Effector memory CD8-positive, alpha-beta T cell (primary cell): ENCODE measurements around the gene NAPA.
A peak's percentile ranks its signal among the peaks of the same experiment; 100 is the strongest.

ENCODE experiments used
- ATAC-seq: fragments of 150-1000 bp; cut with Tn5 transposase; replicated peaks from 2 replicates; pipeline ENCODE4 v1.10.0; 2021; ENCODE audit warnings: mild to moderate bottlenecking, moderate library complexity
- DNase-seq, 3 experiments: peaks; one replicate each; pipeline ENCODE4 v3.0.0; 2021
- H3K27ac Mint-ChIP-seq, 2 donors: one replicate each; pipeline ENCODE4 v1.8.0; 2022; ENCODE audit warnings: mild to moderate bottlenecking in 2 of 2, mixed read lengths in 2 of 2, moderate library complexity in 2 of 2
- H3K27me3 Mint-ChIP-seq, 2 donors: one replicate each; pipeline ENCODE4 v1.8.0; 2022; ENCODE audit warnings: mixed read lengths in 2 of 2
- H3K36me3 Mint-ChIP-seq: one replicate; pipeline ENCODE4 v1.8.0; 2022; ENCODE audit warnings: mild to moderate bottlenecking, moderate library complexity, mixed read lengths; ENCODE audit not compliant: insufficient read depth
- H3K4me1 Mint-ChIP-seq, 2 donors: one replicate each; pipeline ENCODE4 v1.8.0; 2022; ENCODE audit warnings: low read depth in 2 of 2, mixed read lengths in 2 of 2
- H3K4me3 Mint-ChIP-seq, 2 donors: one replicate each; pipeline ENCODE4 v1.8.0; 2022; ENCODE audit warnings: mild to moderate bottlenecking in 2 of 2, mixed read lengths in 2 of 2, moderate library complexity in 2 of 2
- H3K9me3 Mint-ChIP-seq, 2 donors: one replicate each; pipeline ENCODE4 v1.8.0; 2022; ENCODE audit warnings: mixed read lengths in 2 of 2
- total RNA-seq, 9 experiments: gene quantifications; one replicate each; lab custom pipeline; 2026; lab: John Stamatoyannopoulos, UW

NAPA gene
- 41.3 to 125 (median 51.1) reads per million in 9 experiments for total RNA-seq

DNA sequence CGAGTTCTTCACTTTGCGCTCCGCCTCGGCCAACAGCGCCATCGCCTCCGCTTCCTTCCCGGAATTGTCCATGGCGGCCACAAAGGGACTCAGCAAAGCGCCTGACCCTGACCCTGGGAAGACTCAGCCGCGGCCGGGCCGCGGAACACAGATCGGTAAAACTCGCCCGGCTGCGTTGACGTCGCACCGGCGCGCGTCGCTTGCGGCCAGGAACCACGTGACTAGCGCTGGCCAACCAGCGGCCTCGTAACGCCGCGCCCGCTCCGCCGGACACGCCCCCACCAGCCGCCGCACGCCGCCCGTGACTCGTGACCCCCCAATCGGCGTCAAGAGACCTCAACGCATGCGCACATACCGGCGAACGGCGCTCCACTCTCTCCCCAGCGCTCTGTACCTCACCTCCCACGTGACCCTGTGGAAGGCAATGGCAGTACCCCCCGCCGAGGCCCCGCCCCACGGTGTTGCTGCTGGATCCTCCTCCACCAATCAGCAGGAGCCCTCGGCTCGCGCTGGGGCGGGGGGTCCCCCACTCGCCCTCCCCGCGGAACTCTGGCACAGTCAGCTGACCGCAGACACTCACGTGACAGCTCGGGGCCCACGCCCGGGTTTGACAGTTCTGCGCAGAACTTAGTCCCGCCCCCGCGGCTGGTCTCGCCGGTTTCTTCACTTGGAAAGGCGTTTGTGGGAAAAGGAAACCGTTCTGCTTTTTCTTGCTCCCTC is at the start of gene NAPA:
NAPA (minus strand) TSS at position 195 of the 720 bp plus-strand sequence; CDS start at position 72, 123 bp downstream.
- Mint-ChIP-seq H3K27me3 (no peaks in the 10 kb centered on the region), H3K4me1 (peaks cover 70 to 88% of the 10 kb centered on the region in 2 donors), H3K9me3 (no peaks in the 10 kb centered on the region), H3K27ac (peak within 1 kb of the TSS; percentile 99 to 100), H3K4me3 (peak within 1 kb of the TSS; percentile 99), H3K36me3 (peaks cover 54% of the 10 kb centered on the region)
- DNase-seq (peak; percentile 100), ATAC-seq (peak; percentile 86)

DNA sequence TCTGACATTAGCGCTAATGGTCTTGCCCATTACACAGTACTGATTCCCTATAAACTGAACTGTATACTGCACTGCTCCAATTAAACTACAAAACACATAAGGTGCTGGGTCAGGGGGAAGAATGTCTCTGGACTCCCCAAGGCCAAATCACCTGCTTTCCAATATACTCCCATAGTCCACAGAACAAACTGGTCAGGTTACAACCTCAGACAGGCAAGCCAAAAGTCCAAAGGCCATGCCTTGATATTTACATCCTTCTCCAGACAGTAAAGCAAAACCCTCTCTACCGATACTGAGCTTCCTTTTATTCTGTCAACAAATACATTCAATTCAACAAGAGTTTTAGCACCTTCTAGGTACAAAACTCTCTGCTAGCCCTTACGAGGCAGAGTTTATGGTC is 49.2 kb upstream of the NAPA start:
- H3K4me3 Mint-ChIP-seq, result no peak overlapping the region
- H3K4me1 Mint-ChIP-seq, result peaks cover 3 to 4% of the 10 kb centered on the region in 2 donors
- no peak overlapping the region for H3K27ac Mint-ChIP-seq
- H3K27me3 Mint-ChIP-seq, result no peaks in the 10 kb centered on the region
- no peak for DNase-seq
- no peak for ATAC-seq
- no peaks in the 10 kb centered on the region for H3K9me3 Mint-ChIP-seq
- H3K36me3 Mint-ChIP-seq, result peaks cover 3% of the 10 kb centered on the region

DNA sequence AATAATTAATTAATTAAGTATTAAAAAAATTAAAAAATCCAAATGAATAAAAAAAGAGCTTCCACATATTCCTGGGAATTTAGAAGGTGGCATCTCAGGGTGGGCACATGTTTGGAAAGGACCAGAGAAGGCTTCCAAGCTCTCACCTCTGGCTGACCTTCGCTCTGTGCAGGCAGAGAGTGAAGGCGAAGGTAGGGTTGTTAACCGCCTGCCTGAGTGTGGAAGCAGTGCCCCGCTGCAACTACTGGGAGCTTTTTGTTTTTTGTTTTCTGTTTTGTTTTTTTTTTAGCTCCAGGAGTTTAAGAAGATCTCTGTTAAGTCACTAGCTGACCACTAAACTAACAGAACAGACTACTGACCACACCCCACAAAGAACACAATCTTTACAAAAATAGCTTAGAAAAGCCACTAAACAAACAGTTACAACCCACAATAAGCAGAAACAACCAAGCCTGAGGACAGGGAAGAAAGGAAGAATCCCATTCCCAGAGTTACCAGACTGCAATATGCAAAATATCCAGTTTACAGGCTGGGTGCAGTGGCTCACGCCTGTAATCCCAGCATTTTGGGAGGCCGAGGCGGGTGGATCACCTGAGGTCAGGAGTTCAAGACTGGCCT is 46.7 kb upstream of the NAPA start:
- H3K27me3 Mint-ChIP-seq, result no peaks in the 10 kb centered on the region
- peaks cover 3 to 4% of the 10 kb centered on the region in 2 donors for H3K4me1 Mint-ChIP-seq
- ATAC-seq, result no peak
- DNase-seq, result no peak
- H3K4me3 Mint-ChIP-seq, result no peak overlapping the region
- H3K9me3 Mint-ChIP-seq, result no peaks in the 10 kb centered on the region
- peaks cover 3% of the 10 kb centered on the region for H3K36me3 Mint-ChIP-seq
- no peak overlapping the region for H3K27ac Mint-ChIP-seq

DNA sequence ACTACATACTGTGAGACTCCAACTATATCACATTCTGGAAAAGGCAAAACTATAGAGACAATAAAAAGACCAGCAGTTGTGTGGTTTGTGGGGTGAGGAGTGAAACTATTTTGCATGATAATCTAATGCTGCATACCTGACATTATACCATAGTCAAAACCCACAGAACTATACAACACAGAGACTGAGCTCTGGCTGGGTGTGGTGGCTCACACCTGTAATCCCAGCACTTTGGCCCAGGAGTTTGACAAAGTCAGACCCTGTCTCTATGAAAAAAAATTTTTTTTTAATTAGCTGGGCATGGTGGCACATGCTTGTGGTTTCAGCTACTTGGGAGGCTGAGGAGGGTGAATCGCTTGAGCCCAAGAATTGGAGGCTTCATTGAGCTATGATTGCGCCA is 46.1 kb upstream of the NAPA start:
- peaks cover 3% of the 10 kb centered on the region for H3K36me3 Mint-ChIP-seq
- DNase-seq, result no peak
- no peaks in the 10 kb centered on the region for H3K9me3 Mint-ChIP-seq
- peak overlapping the region in 1 of 2 donors; percentile 11 for H3K27ac Mint-ChIP-seq
- peaks cover 3 to 4% of the 10 kb centered on the region in 2 donors for H3K4me1 Mint-ChIP-seq
- H3K27me3 Mint-ChIP-seq, result no peaks in the 10 kb centered on the region
- H3K4me3 Mint-ChIP-seq, result no peak overlapping the region
- ATAC-seq, result no peak

DNA sequence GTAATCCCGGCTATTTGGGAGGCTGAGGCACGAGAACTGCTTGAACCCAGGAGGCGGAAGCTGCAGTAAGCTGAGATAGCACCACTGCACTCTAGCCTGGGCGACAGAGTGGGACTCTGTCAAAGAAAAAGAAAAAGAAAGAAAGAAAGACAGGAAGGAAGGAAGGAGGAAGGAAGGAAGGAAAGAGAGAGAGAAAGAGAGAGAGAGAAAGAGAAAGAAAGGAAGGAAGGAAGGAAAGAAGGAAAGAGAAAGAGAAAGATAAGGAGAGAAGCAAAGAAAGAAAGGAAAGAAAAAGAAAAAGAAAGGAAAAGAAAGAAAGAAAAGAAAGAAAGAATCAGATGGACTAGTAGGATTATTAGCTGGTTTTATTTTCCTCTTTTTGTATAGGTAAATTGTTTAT is 35.3 kb upstream of the NAPA start:
- Mint-ChIP-seq H3K27me3 (no peaks in the 10 kb centered on the region), H3K4me3 (no peak overlapping the region), H3K9me3 (no peaks in the 10 kb centered on the region), H3K36me3 (peaks cover 3% of the 10 kb centered on the region), H3K27ac (peak overlapping the region in 1 of 2 donors; percentile 28), H3K4me1 (no peaks in the 10 kb centered on the region)
- ATAC-seq, result no peak
- DNase-seq, result no peak

DNA sequence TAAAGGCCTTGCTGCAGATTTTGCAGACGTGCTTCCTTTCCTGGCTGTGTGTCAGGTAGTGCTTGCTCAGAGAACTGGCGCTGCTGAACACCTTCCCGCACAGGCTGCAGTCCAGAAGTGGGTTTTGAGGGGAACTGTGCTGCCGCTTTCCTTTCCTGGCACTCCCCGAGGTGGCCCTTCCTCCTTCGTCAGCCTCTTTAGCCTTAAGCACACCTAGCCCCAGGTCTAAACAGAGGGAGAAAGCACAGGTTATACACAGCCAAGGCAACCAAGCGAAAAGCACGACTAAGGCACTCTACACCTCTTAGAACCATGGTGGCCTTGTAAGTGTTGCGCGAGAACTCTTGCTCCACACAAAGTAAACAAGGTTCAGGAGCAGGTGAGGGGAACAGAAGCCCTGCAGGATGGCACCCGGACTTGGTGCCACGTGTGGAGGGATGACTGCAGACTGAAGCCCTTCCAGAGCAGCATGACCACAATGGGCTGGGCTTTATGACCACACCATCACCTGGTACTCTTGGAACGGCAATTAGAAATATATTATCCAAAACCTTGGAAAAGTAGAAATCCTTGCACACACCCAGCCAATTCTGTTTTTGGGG is 34.5 kb upstream of the NAPA start:
- no peak for ATAC-seq
- Mint-ChIP-seq H3K4me3 (no peak overlapping the region), H3K27ac (no peak overlapping the region), H3K36me3 (peaks cover 3% of the 10 kb centered on the region), H3K9me3 (no peaks in the 10 kb centered on the region), H3K4me1 (no peaks in the 10 kb centered on the region), H3K27me3 (no peaks in the 10 kb centered on the region)
- DNase-seq, result no peak

DNA sequence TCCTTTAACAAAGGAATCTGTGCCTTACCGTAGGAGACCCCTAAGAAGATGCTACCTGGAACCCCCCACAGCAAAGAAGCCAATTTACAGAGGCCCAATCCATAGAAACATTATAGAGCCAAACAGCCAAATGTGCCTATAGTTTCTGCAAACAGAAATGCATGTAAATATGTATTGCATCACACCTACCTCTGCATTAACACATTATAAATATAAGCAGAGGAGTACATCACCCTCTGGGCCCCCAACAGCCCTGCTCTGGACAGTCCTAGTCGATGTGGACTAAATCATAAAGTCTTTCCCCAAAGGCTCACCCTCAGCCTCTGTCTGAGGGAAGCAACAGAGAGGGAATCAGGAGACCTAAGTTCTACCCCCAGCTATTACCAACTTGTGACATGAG is 32.3 kb upstream of the NAPA start:
- peaks cover 2% of the 10 kb centered on the region in 2 donors for H3K4me1 Mint-ChIP-seq
- DNase-seq (no peak), ATAC-seq (no peak)
- peaks cover 3% of the 10 kb centered on the region for H3K36me3 Mint-ChIP-seq
- no peak overlapping the region for H3K4me3 Mint-ChIP-seq
- no peaks in the 10 kb centered on the region for H3K27me3 Mint-ChIP-seq
- H3K9me3 Mint-ChIP-seq, result no peaks in the 10 kb centered on the region
- H3K27ac Mint-ChIP-seq, result no peak overlapping the region

DNA sequence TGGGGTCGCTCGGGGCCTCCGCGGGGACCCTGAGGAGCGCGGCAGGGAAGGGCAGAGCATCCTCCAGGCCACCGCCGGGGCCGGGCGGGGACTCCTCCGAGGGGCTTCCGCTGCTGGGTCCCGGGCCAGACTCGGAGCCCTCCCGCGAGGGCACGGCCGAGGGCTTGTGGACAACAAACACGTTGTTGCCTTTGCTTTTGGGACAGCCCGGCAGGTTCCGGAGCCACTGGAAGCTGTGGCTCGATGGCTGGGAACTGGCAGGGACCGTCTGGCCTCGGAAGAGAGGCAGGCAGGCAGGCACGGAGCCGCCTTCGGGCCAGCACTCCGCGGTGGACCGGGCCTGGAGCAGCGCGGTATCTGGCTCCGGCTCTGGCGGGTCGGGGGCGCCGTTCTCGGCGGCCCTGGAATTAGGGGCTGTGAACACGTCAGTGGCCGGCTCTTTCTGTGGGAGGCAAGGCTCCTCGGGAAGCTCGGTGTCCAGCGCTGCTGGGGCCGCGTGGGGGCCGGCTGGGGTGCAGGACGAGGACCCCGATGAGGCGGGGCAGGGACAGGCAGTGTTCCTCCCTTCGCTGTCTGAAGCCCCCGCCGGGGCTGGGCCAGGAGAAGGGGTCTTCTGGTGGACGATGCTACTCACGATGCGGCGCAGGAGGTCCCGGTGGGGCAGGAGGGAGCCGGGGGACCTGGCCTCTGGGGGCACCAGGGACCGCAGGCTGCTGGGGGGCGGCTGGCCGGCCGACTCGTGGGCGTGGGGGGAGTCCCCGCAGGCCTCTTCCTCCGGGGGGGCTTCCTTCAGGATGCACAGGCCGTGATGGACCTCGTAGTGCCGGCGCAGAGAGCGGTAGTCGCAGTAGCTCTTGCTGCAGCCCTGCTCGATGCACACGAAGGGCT is 30.4 kb upstream of the NAPA start:
- H3K27ac Mint-ChIP-seq, result no peak overlapping the region
- ATAC-seq, result no peak
- no peak for DNase-seq
- no peaks in the 10 kb centered on the region for H3K9me3 Mint-ChIP-seq
- H3K4me1 Mint-ChIP-seq, result peaks cover 14 to 18% of the 10 kb centered on the region in 2 donors
- H3K27me3 Mint-ChIP-seq, result no peaks in the 10 kb centered on the region
- peak overlapping the region in 1 of 2 donors; percentile 4 for H3K4me3 Mint-ChIP-seq
- H3K36me3 Mint-ChIP-seq, result peaks cover 8% of the 10 kb centered on the region

DNA sequence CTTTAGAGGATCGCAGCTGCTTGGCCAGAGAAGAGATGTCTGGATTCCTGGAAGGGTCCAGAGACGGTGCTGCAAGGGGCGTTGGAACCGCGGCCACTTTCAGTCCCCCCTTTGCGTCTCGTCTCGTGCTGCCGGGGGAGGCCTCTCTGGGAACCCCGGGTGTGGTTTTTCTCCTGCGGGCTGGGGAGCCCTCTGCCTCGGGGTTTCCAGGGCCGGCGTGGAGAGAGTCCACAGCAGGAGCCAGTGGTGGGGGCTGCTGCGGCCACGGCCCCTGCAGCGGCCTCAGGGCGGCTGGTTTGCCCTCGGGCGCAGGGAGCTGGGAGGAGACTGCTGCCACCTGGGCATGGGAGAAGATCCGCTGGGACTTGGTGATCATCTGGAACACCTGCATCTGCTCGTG is 29.6 kb upstream of the NAPA start:
- ATAC-seq (no peak), DNase-seq (no peak)
- Mint-ChIP-seq H3K9me3 (no peaks in the 10 kb centered on the region), H3K36me3 (peaks cover 17% of the 10 kb centered on the region), H3K27ac (no peak overlapping the region), H3K4me3 (peak overlapping the region in 1 of 2 donors; percentile 49), H3K27me3 (no peaks in the 10 kb centered on the region), H3K4me1 (peaks cover 22 to 26% of the 10 kb centered on the region in 2 donors)

DNA sequence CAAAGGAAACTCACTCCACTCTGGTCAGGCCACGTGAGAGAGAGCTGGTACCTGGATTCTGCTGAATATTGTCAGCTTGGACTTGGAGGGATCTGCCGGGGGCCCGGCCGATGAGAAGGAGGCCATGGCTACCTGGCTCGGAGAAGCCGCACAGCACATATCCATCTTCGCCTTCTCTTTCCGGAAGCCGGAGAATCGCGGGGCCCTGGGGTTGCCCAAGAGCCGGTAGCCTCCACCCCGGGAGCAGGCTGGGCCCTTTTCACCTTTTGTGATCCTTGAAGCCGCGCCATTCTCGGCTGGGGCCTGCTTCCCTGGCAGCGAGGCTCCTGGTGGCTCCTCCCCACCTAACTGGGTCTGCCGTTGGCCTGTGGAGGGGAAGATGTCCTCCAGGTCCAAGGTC is 29.2 kb upstream of the NAPA start:
- no peak for ATAC-seq

DNA sequence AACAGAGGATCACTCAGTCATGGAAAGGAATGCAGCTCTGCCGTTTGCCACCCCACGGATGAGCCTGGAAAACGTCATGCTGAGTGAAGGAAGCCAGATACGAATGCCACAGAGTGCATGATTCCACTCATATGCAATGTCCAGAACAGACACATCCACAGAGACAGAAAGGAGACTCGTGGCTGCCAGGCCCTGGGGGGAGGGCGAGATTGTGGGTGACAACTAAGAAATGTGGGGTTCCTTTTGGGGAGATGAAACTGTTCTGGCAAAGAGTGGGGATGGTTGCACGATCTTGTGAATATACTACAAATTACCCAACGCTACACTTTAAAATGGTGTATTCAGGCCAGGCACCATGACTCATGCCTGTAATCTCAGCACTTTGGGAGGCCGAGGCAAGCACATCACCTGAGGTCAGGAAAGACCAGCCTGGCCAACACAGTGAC is 27.2 kb upstream of the NAPA start:
- peak overlapping the region; percentile 95 to 98 for H3K27ac Mint-ChIP-seq
- peak overlapping the region; percentile 63 to 71 for H3K4me3 Mint-ChIP-seq
- ATAC-seq (peak; percentile 0), DNase-seq (no peak)
- no peaks in the 10 kb centered on the region for H3K27me3 Mint-ChIP-seq
- H3K4me1 Mint-ChIP-seq, result peaks cover 28% of the 10 kb centered on the region in 2 donors
- peaks cover 15% of the 10 kb centered on the region for H3K36me3 Mint-ChIP-seq
- no peaks in the 10 kb centered on the region for H3K9me3 Mint-ChIP-seq

More for the DNA sequence above, 29.2 kb upstream of the NAPA start:
- peak overlapping the region; percentile 22 to 49 for H3K4me3 Mint-ChIP-seq
- H3K4me1 Mint-ChIP-seq, result peaks cover 25 to 28% of the 10 kb centered on the region in 2 donors
- no peak overlapping the region for H3K27ac Mint-ChIP-seq
- no peaks in the 10 kb centered on the region for H3K27me3 Mint-ChIP-seq
- peaks cover 18% of the 10 kb centered on the region for H3K36me3 Mint-ChIP-seq
- no peak for DNase-seq
- H3K9me3 Mint-ChIP-seq, result no peaks in the 10 kb centered on the region

DNA sequence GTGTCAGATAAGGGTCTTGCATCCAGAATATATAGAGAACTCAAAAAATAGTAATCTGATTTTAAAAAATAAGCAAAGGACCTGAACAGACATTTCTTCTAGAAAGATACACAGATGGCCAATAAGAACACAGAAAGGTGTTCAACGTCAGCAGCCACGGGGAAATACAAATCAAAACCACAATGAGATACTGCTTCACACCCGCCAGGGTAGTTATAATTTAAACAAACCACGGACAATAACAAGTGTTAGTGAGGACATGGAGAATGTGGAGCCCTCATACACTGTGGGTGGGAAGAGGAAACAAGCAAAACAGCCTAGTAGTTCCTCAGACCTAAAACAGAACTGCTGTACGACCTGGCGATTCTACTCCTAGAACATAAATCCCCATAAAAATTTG is 26.7 kb upstream of the NAPA start:
- peak overlapping the region; percentile 63 to 74 for H3K4me3 Mint-ChIP-seq

DNA sequence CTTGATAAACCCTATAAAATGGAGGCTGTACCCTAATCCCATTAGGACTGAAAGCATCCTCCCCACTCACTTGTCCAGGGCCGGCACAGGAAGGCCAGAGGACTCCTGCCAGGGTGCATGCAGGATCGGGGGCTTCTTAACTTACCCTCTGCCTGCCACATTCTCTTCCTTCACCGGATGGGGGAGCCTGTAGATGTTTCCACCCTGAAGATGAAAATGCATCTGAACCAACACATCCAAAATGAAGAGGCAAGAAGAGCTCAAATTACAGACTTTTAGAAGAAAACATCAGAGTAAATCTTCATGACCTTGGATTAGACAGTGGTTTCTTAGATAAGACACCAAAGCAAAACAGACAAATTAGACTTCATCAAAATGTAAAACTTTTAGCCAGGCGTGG is 25.9 kb upstream of the NAPA start:
- Mint-ChIP-seq H3K27ac (peak overlapping the region; percentile 95 to 98), H3K9me3 (no peaks in the 10 kb centered on the region), H3K27me3 (no peaks in the 10 kb centered on the region), H3K4me1 (peaks cover 28% of the 10 kb centered on the region in 2 donors), H3K36me3 (peaks cover 15% of the 10 kb centered on the region), H3K4me3 (peak overlapping the region; percentile 63 to 74)
- no peak for DNase-seq
- no peak for ATAC-seq

More for the DNA sequence above, 26.7 kb upstream of the NAPA start:
- DNase-seq (peak; percentile 59 to 68 (median 65)), ATAC-seq (peak; percentile 87)
- H3K9me3 Mint-ChIP-seq, result no peaks in the 10 kb centered on the region
- H3K4me1 Mint-ChIP-seq, result peaks cover 28% of the 10 kb centered on the region in 2 donors
- H3K27ac Mint-ChIP-seq, result peak overlapping the region; percentile 95 to 98
- H3K27me3 Mint-ChIP-seq, result no peaks in the 10 kb centered on the region
- H3K36me3 Mint-ChIP-seq, result peaks cover 15% of the 10 kb centered on the region
